Dermis lymphatic vessel endothelial cell (primary cell): ENCODE measurements around the gene PPP3R1. TPM values are rescaled to one million over a fixed set of nuclear protein-coding genes. Genes with fewer than 3 reads are reported as not detected.

Source experiments
- total RNA-seq: library from RNA; depleted of rRNA; stranded (reverse); fragments of >200 nt; gene quantifications from 2 replicates; pipeline ENCODE4 v1.2.1, GENCODE V29; 2014

The PPP3R1 gene
- total RNA-seq, result 20.4 and 21.7 TPM in 2 replicates

GRCh38 chr2:68252400-68253218 lies at the start of gene PPP3R1:
Gene PPP3R1, minus strand, starts transcription at chr2:68252532. Its CDS starts 405 bp downstream, at chr2:68252127.

GRCh38 chr2:68157402-68158133 lies 94.8 kb downstream of the PPP3R1 start, which contains the start of gene PNO1:
Gene PNO1, plus strand, starts transcription at chr2:68157888. Its CDS starts 47 bp downstream, at chr2:68157935.

Other genes with a start within 250 kb of the PPP3R1 start
- gene C1D, start 189.5 kb downstream of the PPP3R1 start, total RNA-seq, result 17.5 and 28.2 TPM in 2 replicates
- gene PNO1, start 94.6 kb downstream of the PPP3R1 start, total RNA-seq, result 9.4 and 14.2 TPM in 2 replicates
- gene CNRIP1, start 67.4 kb upstream of the PPP3R1 start, total RNA-seq, result 38.8 and 40.2 TPM in 2 replicates
- 0.22 TPM in 1 of 2 replicates, not detected in the other for gene PLEK, start 112.8 kb upstream of the PPP3R1 start, total RNA-seq
- 0.33 and 0.34 TPM in 2 replicates for gene FBXO48, start 214.8 kb upstream of the PPP3R1 start, total RNA-seq
- gene APLF, start 215.1 kb upstream of the PPP3R1 start, total RNA-seq, result 6.7 and 6.9 TPM in 2 replicates